GM21526 (cell line): ENCODE data around the gene CD22.

Experiments used
- ATAC-seq: cut with Tn5 transposase; IDR thresholded peaks from one replicate; pipeline ENCODE4 v1.9.1; 2021; ENCODE audit warnings: moderate library complexity; ENCODE audit not compliant: unreplicated experiment, low FRiP score

Gene CD22

DNA sequence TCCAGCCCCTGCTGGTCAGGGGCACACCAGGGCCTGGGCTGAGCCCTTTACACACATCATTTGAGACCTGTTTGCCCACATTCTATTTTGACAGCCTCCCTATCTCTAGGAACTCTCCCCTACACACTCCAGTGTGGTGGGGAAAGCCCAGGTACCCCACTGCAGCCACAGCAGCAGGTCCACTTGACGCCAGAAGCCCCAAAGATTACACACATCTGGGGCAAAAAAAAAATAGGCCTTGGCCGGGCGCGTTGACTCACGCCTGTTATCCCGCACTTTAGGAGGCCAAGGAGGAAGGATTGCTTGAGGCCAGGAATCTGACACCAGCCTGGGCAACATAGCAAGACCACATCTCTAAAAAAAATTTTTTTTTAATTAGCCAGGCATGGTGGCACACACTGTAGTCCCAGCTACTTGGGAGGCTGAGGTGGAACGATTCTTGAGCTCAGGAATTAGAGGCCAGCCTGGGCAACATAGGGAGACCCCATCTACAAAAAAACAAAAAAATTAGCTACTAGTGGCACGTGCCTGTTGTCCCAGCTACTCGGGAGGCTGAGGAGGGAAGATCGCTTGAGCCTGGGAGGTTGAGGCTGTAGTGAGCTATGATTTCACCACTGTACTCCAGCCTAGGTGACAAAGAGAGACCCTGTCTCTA, 18.0 kb upstream of the CD22 start:
- ATAC-seq, result no peak

DNA sequence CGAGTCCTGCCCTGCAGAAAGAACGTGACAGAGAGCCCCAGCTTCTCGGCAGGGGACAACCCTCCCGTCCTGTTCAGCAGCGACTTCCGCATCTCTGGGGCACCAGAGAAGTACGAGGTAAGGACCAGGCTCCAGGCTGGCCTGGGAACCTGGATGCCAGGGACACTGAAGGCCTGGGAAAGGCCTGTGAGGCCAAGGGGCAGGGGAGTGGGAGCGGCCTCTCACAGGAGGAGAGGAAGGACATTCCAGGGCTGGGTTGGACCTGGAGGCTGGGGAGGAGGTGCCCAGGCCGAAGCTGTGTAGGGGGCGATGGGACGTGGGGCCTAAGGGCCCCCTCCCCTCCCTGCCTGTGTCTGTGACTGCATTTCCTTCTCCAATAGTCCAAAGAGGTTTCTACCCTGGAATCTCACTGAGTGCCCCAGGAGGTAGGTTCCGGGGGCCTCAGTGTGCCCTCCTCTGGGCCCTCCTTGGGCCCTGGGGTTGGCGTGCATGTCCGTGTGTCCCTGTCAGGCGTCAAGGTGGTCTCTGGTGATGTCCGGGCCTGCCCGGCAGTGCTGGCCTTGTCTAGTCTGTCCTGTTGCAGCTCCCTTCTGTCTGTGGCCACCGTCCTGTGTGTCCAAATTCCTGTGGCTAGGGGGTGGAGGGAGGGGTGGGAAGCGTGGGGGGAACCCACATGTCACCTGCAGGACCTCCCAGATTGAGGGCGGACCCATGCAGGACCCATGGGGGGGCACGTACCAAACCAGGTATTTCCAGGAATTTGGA, 16.9 kb upstream of the CD22 start:
- no peak for ATAC-seq

DNA sequence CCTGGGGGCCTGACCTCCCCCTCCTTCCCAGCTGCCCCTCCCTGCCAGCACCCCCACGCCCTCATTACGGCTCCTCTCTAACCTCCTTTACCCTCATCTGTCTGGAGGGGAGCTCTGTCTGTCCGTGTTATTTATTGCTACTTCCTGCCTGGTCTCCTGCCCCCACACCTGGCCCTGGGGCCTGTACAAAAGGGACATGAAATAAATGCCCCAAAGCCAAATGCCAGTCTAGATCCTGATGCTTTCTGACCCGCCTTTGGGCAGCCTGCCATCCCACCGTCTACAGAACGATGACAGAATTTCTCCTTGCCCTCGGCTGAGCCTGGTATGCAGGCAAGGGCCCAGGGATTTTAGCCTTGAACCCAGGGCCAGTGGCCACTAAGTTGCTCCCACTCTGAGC, 15.4 kb upstream of the CD22 start:
- no peak for ATAC-seq

DNA sequence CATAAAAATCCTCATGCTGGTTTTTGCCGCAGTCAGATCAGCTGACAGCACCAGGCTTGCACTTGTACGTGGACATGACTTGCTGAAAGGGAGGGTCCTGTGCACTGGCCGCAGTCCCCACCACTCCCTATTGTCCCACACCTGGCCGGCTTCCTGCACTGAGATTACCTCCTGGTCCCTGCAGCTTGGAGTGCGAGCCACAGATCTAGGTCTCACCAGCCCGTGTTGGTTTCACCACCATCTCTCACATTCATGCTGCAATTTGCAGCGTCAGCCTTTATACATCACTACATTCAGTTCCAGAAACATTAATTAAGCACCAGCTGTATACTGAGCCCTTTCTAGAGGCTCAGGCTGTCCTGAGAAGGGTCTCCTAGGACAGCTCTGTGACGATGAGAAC, 15.0 kb upstream of the CD22 start:
- ATAC-seq, result no peak

DNA sequence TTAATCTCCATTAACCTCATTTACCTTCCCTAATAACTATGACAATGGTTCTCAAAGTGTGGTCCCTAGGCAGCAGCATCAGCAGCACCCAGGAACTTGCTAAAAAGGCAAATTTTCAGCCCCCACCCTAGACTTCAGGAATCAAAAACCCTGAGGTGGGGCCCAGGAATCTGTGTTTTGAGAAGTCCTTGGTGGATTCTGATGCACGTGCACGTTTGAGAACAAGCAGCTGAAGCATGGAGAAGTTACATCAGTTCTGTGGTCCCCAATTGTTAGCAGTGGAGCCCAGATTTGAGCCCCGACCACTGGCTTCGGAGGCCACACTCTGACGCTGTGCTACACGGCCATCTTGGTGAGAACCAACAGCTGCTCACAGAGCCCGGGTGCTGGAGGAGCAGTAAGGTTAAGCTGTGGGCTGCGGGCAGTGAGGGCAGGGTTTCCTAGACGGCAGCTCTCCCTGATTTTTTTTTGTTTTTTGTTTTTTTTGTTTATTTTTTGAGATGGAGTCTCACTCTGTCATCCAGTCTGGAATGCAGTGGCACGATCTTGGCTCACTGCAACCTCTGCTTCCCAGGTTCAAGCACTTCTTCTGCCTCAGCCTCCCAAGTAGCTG, 14.0 kb upstream of the CD22 start:
- ATAC-seq, result no peak

DNA sequence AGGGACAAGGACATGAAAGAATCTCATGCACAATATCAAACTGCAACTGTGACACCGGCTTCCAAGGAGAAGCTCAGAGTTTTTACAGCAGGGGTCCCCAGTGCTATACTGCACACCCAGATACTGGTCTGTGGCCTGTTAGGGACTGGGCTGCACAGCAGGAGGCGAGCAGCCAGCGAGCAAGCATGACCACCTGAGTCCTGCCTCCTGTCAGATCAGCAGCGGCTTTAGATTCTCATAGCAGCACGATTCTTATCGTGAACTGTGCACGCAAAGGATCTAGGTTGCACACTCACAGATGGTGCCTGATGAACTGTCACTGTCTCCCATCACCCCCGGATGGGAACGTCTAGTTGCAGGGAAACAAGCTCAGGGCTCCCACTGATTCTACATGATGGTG, 13.1 kb upstream of the CD22 start:
- no peak for ATAC-seq

DNA sequence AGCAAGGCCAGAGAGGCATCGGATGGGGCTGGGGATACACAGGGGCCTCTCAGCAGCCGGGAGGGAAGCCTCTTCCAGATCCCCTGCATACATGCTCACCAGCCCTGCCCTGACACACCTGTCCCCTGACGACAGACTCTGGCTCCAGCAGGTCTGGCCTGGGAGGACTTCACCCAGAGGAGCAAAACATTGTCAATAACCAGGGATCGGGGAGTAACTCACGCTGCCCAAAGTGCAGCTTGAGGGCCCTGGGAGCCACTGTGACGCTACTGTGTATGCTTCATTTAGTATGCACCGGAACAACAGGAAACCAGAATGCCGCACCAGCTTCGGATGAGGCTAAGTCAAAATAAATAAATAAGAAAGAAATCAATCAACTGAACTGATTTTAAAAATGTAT, 12.4 kb upstream of the CD22 start:
- ATAC-seq, result no peak

DNA sequence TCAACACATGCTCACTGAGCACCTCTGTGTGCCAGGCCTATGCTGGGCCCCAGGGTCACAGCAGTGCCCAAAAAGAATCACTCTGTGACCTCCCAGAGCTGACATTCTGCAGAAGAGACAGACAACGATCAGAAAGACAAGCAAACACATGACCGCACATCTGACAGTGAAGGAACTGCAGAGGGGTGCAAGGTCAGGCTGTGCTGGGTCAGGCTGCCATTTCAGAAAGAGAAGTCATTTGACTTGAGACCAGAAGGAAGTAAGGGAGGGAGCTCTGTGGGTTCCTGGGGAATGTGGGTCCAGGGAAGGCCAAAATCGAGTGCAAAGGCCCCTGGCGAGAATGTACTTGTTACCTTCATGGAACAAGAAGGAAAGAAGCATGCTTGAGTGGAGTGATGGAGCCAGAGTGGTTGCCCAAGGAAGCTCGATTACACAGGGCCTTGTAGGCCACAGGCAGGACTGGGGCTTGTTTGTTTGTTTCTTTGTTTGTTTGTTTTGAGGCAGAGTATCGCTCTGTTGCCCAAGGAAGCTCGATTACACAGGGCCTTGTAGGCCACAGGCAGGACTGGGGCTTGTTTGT, 11.4 kb upstream of the CD22 start:
- ATAC-seq, result no peak

DNA sequence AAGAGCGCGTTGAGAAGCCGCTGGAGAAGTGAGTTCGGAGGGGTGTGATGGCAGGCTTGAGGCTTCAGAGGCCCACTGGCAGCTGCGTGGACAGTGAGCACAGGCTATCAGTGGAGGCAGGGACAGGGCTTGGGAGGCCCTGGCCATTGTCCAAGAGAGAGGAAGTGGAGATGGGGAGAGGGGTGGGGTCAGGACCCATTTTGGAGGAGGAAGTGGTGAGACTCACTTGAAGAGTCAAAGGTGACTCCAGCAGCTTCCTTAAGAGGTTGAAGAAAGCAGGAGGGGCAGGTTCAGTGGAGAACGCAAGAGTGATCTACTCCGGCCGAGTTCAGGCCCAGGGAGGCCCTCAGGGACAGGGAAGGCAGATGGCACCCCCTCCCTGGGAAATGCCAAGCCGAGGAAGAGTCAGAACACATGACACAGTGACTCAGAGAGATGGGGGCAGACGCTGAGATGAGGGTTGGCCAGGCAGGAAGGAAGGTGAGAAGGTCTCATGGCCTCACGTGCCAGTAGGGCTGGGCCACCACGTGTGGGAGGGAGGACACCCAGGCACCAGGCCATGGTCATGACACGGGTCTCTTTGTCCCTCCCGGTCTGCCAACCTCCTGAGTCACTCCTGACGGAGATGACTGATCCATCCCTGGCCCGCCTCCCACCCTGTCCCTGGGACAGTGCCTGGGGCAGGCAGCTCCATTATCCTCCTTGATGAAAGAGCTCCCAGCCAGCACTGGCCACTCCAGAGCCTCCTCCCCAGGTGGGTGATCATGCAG, 10.1 kb upstream of the CD22 start:
- ATAC-seq, result no peak

DNA sequence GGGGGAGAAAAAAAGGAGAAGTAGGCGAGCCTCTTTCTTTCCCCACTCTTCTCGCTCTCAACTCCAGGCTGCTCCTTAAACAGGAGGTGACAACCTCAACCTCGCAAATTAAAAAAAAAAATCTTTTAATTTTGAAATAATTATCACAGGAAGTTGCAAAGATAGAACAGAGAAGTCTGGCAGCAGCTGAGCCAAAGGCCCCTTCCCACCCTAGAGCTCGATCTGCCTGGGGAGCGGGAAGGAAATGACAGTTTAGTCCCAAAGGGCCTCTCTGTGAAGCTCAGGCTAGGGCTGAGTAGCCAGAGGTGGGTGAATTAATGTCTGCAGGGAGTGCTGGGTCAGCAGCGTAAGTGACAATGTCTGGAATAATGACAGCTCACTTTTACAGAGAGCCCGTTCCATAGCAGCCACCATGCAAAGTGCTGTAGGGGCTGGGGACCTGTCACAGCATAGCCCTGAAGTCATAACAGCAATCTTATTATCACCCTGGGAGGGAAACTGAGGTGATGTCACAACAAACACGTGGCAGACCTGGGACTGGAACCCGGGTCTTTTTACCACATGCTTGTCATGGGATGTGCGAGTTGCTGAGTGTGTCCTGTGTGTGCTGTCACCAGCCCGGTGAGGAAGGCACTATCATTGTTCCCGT, 8.8 kb upstream of the CD22 start:
- no peak for ATAC-seq

DNA sequence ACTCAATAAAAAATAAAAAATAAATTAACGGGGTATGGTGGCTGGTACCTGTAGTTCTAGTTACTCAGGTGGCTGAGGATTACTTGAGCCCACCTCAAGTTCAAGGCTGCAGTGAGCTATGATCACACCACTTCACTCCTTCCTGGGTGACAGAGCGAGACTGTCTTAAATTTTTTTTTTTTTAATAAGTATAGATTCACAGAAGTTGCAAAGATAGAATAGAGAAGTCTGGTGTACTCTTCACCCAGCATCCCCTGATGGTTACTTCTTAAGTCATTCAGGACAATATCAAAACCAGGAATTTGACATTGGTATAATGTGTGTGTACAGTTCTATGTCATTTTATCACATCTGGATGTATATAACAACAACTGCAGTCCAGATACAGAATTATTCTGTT, 7.7 kb upstream of the CD22 start:
- ATAC-seq, result no peak

DNA sequence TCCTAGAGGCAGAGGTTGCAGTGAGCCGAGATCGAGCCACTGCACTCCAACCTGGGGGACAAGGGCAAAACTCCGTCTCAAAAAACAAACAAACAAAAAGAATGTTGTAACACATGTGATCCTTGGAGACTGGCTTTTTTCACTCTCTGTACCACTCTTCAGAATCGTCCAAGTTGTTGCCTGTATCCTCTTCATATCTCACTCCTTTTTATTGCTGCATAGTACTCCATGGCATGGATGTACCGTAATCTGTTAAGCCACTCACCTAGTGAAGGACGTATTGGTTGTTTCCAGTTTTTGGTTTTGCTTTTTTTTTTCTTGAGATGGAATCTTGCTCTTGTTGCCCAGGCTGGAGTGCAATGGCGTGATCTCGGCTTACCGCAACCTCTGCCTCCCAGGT, 7.0 kb upstream of the CD22 start:
- ATAC-seq, result no peak

DNA sequence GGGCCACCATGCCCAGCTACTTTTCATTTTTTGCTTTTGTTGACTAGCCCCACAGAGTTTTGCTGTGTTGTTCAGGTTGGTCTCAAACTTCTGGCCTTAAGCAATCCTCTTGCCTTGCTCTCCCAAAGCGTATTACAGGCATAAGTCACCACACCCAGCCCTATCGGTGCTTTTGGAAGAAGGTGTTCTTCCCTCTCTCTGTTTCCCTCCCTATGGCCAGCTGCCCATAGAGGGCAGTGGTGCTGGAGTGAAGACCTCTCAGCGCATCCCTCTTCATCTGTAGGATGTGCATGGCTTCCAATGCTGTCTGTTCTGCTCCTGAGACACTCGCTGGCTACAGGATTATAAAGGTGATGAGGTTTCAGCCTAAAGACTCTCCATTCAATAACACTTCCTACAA, 1.3 kb upstream of the CD22 start:
- ATAC-seq, result no peak

DNA sequence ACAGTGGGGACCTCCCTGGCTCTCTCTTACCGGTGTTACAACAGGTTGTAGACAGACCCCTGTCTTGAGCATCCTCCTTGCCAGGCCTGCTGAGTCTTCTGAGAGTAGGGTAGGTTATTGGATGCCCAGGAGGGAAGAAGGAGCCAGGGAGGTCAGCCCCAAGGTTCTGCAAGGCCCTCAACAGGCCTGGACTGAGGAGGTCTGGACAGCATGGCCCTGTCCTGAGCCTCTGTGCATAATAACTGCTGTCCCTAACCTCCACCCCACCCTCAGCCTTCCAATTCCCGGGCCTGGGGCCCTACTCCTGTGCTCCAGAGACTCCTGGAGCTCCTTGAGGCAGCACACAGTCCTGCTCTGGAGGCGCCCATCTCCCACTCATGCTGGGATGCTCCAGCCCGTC, 336 bp downstream of the CD22 start:
- ATAC-seq, result no peak

DNA sequence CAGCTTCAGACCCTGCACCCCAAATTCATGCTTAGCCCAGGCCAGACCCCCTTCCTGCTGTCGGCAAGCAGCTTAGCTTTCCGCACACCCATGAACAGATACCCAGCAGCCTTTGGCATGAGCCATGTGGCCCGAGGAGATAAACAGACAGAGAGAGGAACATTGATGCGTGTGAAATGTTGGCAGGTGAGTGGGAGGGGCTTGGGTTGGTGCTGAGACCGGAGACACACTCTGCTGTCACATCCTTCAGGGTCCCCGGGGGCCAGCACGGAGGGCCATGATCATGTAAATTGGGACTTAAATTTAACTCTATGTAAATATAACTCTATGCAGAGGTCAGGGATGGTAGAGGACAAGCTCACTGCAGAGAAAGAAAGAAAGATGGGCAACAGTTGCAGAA, 1.5 kb downstream of the CD22 start:
- peak; percentile 39 for ATAC-seq

DNA sequence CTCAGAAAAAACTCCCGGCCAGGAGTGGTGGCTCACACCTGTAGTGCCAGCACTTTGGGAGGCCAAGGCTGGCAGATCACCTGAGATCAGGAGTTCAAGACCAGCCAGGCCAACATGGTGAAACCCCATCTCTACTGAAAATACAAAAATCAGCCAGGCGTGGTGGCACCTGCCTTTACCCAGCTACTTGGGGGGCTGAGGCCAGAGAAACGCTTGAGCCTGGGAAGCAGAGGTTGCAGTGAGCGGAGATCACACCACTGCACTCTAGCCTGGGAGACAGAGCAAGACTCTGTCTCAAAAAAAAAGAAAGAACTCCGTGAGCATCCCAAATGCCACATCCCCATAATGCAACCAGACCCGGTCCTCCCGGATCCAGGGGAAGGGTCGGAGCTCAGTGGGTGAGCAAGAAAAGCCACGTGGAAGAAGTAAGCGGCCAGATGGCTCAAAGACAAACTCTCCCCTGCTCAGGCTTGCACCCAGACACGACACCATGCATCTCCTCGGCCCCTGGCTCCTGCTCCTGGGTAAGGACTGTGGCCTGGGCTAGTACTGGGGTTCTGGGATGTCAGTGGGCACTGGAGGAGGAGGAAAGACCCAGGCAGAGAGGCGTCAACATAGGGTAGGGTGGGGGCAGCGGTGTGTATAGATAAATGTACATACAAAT, 2.7 kb downstream of the CD22 start:
- no peak for ATAC-seq

DNA sequence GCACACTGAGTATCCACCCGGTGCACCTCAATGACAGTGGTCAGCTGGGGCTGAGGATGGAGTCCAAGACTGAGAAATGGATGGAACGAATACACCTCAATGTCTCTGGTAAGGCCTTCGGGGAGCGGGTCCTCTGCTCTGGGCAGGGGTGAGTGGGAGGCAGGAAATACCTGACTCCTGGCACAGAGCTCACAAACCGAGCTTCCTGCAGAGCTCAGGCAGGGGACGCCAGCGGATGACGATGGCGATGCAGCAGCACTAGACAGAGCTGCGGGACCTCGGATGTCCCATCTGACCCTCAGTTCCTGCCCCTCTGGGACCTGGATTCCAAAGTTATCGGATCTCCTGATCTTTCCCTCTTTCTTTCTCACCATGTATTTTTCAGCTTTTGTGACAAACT, 3.8 kb downstream of the CD22 start:
- no peak for ATAC-seq

DNA sequence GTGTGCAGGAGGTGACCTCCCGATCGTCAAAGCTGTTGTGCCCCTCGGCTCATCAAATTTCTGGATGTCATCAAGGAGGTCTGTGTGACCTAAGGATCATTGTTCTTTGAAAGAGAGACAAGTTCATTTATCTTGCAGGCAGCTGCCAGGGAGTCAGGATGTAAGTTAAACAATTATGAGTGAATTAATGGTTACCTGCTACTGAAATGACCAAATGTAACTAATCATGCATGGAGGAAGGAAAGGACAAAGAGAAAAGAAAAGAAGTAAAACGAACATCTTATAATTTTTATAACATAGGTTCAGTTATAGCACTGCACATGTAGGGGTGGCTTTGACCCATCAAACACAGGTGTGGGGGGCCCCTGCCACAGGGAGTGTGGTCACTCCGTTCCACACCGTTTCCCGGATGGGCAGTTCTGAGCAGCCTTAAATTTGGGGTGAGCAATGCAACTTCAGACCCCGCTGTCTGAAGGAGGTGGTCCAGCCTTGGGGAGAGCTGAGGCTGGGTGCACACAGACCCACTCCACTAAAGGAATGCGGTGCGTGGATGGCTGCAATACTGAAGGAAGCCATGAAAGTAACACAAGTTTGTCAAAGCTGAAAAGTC, 5.3 kb downstream of the CD22 start:
- no peak for ATAC-seq

DNA sequence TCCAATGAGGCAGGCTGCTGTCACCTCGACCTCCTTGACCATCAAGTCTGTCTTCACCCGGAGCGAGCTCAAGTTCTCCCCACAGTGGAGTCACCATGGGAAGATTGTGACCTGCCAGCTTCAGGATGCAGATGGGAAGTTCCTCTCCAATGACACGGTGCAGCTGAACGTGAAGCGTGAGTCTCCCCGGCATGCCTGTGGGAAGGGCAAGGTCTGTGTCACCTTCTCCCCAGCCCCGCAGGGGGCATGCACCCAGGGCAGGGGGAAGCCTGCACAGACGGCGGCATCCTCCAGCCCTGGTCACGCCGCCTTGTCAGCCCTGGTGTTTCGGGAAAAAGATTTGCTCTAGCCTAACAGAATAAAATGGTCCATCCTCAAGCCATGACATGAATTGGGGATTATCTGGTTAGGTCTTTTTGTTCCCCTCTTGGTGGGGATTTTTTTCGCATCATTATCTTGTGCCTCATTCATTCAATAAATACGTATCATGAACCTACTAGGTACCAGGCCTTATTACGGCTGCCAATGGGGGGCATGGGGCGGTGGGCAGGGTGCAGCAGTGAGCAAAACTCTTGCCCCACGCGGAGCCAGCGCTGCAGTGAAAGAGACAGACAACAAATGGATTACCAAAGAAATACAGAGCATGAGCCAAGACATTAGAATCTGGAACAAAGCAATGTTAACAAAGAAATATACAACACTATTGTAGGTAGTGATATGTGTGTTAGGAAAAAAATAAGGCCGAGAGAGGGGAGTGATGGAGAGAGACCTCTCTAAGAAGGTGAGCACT, 7.4 kb downstream of the CD22 start:
- ATAC-seq, result no peak
